RWPE2 (cell line): Measurements from ENCODE around the gene NDRG2.
A peak's percentile ranks its signal among the peaks of the same experiment; 100 is the strongest.

Experiments
- ATAC-seq: fragments of 200-7000 bp; cut with Tn5 transposase; 3 replicates; pipeline ENCODE4 v1.9.1; 2021; ENCODE audit warnings: low read depth
- DNase-seq: peaks from one replicate; pipeline ENCODE4 v3.0.0-alpha.2; 2020; ENCODE audit warnings: low spot score
- H3K27ac ChIP-seq: fragments of 450-650 bp; 2 replicates; pipeline ENCODE4 v1.5.1; 2017; ENCODE audit warnings: mild to moderate bottlenecking; ENCODE audit not compliant: poor library complexity, severe bottlenecking
- H3K27me3 ChIP-seq: fragments of 250-450 bp; sonication (Bioruptor Pico); 2 replicates; pipeline ENCODE4 v1.5.1; 2021; ENCODE audit warnings: mild to moderate bottlenecking, moderate library complexity; ENCODE audit not compliant: insufficient read depth, poor library complexity, severe bottlenecking
- H3K36me3 ChIP-seq: fragments of 250-450 bp; sonication (Bioruptor Pico); 2 replicates; pipeline ENCODE4 v1.5.1; 2020; ENCODE audit warnings: low read depth, mild to moderate bottlenecking, moderate library complexity
- H3K4me1 ChIP-seq: fragments of 250-450 bp; sonication (Bioruptor Pico); 2 replicates; pipeline ENCODE4 v1.5.1; 2021; ENCODE audit warnings: mild to moderate bottlenecking, moderate library complexity; ENCODE audit not compliant: insufficient read depth, poor library complexity, severe bottlenecking
- H3K4me3 ChIP-seq: fragments of 250-450 bp; sonication (Bioruptor Pico); 2 replicates; pipeline ENCODE4 v1.5.1; 2021; ENCODE audit warnings: mild to moderate bottlenecking, moderate library complexity; ENCODE audit not compliant: severe bottlenecking
- H3K9me3 ChIP-seq: fragments of 250-450 bp; sonication (Bioruptor Pico); 2 replicates; pipeline ENCODE4 v1.5.1; 2021; ENCODE audit warnings: mild to moderate bottlenecking, moderate library complexity; ENCODE audit not compliant: severe bottlenecking
- CTCF ChIP-seq: fragments of 450-650 bp; IDR thresholded peaks from one replicate; pipeline ENCODE4 v1.5.1; 2017; ENCODE audit warnings: mild to moderate bottlenecking, moderate library complexity; ENCODE audit not compliant: poor library complexity, severe bottlenecking

Gene NDRG2

GRCh38 chr14:20969336-20969735 lies 55.5 kb downstream of the NDRG2 start:
- DNase-seq = no peak
- H3K27me3 ChIP-seq = no peaks in the 10 kb centered on the region
- H3K36me3 ChIP-seq = no peaks in the 10 kb centered on the region
- no peak overlapping the region for H3K27ac ChIP-seq
- H3K4me3 ChIP-seq = no peak overlapping the region
- no peak for TF ChIP-seq CTCF
- peaks cover 11% of the 10 kb centered on the region for H3K4me1 ChIP-seq
- ATAC-seq = peak; percentile 5; the same call in 1 of the 3 replicates
- no peaks in the 10 kb centered on the region for H3K9me3 ChIP-seq
